ENCODE data around the gene CHRNA5.

Gene CHRNA5

DNA sequence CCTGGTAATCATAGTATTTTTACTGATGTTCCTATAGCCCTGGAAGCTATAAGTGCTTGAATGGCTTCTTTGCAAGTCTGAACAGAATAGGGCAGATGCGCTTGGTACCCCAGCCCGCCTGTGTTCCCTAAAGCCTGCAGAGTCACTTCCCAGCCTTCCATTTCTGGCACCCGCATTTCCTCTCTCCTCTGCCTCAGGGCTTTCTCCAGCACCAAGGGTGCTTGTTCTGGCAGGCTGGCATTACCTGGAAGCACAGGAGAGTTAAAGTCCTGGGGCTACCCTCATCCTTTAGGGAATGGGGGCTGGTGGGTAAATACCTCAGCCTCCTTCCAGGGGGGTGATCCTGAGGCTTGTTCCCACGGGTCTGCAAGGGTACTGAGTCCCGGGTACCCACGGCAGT is 62.9 kb downstream of the CHRNA5 start:
- Histone ChIP-seq H4K20me1 (ENCODE audit: insufficient read depth) (no peaks in the 10 kb centered on the region), H3K27me3 (ENCODE audit: insufficient read depth, low read depth) (no peaks in the 10 kb centered on the region), H3K4me2 (no peak overlapping the region), H3K4me3 (IDR thresholded peaks at IDR 0.05; ENCODE audit: insufficient read depth, low read depth, low read length) (no peak overlapping the region), H3K36me3 (ENCODE audit: insufficient read depth) (no peaks in the 10 kb centered on the region), H3K9ac (no peak overlapping the region), H2AFZ (ENCODE audit: low read depth) (no peak overlapping the region), H3K79me2 (ENCODE audit: insufficient read depth, low read depth) (no peaks in the 10 kb centered on the region), H3K4me1 (ENCODE audit: low read depth, poor library complexity, severe bottlenecking) (no peaks in the 10 kb centered on the region), H3K27ac (no peak overlapping the region)
- TF ChIP-seq, protein P1, sequence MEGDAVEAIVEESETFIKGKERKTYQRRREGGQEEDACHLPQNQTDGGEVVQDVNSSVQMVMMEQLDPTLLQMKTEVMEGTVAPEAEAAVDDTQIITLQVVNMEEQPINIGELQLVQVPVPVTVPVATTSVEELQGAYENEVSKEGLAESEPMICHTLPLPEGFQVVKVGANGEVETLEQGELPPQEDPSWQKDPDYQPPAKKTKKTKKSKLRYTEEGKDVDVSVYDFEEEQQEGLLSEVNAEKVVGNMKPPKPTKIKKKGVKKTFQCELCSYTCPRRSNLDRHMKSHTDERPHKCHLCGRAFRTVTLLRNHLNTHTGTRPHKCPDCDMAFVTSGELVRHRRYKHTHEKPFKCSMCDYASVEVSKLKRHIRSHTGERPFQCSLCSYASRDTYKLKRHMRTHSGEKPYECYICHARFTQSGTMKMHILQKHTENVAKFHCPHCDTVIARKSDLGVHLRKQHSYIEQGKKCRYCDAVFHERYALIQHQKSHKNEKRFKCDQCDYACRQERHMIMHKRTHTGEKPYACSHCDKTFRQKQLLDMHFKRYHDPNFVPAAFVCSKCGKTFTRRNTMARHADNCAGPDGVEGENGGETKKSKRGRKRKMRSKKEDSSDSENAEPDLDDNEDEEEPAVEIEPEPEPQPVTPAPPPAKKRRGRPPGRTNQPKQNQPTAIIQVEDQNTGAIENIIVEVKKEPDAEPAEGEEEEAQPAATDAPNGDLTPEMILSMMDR (conservative IDR thresholded peaks at IDR 0.05; ENCODE audit: low read depth, low read length), result no peak

DNA sequence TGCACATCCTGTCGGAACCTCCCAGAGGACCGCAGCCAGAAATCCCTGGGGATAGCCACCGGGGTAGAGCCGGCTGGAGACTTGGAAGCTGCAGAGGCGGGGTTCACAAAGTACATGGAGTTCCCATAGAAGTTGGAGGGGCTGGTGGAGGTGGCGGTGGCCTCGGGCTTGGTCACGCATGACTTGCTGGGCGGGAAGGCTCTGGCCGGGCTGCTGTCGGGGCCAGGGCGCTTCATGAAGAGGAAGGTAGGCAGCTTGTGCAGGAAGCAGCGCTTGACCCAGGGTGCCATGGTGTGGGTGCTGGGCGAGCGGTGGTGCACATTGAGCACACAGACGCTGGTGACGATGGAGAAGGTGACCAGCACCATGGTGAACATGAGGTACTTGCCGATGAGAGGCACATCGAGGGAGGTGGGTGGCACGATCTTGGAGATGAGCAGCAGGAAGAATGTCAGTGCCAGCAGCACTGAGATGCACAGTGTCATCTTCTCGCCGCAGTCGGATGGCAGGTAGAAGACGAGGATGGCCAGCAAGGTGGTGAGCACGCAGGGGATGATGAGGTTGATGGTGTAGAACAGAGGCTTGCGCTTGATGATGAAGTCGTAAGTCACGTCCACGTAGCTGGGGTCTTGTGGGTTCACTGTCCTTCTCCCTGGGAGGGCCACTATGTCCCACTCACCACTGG is 63.9 kb downstream of the CHRNA5 start:
- no peaks in the 10 kb centered on the region for H3K79me2 ChIP-seq (ENCODE audit: insufficient read depth, low read depth)
- H3K4me1 ChIP-seq (ENCODE audit: low read depth, poor library complexity, severe bottlenecking), result no peaks in the 10 kb centered on the region
- no peak overlapping the region for H3K27ac ChIP-seq
- TF ChIP-seq, protein P1 (conservative IDR thresholded peaks at IDR 0.05; ENCODE audit: low read depth, low read length), result no peak
- H3K4me2 ChIP-seq, result no peak overlapping the region
- no peak overlapping the region for H2AFZ ChIP-seq (ENCODE audit: low read depth)
- H3K27me3 ChIP-seq (ENCODE audit: insufficient read depth, low read depth), result no peaks in the 10 kb centered on the region
- no peak overlapping the region for H3K4me3 ChIP-seq (IDR thresholded peaks at IDR 0.05; ENCODE audit: insufficient read depth, low read depth, low read length)
- H4K20me1 ChIP-seq (ENCODE audit: insufficient read depth), result no peaks in the 10 kb centered on the region
- no peak overlapping the region for H3K9ac ChIP-seq
- no peaks in the 10 kb centered on the region for H3K36me3 ChIP-seq (ENCODE audit: insufficient read depth)

DNA sequence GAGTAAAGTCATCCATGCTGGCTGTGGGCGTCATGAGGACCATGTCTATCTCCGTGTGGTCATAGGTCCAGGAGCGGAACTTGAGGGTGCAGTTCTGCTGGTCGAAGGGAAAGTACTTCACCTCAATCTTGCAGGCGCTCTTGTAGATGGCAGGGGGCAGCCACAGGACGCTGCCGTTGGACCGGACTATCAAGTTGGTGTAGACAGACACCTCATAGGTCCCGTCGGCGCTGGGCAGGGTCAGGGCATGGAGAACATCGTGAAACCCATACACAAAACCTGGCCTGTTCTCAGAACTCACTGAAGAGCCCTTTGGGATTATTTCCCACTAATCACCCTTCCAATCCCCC is 64.4 kb downstream of the CHRNA5 start:
- H3K4me3 ChIP-seq (IDR thresholded peaks at IDR 0.05; ENCODE audit: insufficient read depth, low read depth, low read length), result no peak overlapping the region
- no peaks in the 10 kb centered on the region for H3K27me3 ChIP-seq (ENCODE audit: insufficient read depth, low read depth)
- no peaks in the 10 kb centered on the region for H3K79me2 ChIP-seq (ENCODE audit: insufficient read depth, low read depth)
- H2AFZ ChIP-seq (ENCODE audit: low read depth), result no peak overlapping the region
- H3K4me2 ChIP-seq, result no peak overlapping the region
- TF ChIP-seq, protein P1 (conservative IDR thresholded peaks at IDR 0.05; ENCODE audit: low read depth, low read length), result no peak
- H3K4me1 ChIP-seq (ENCODE audit: low read depth, poor library complexity, severe bottlenecking), result no peaks in the 10 kb centered on the region
- no peaks in the 10 kb centered on the region for H4K20me1 ChIP-seq (ENCODE audit: insufficient read depth)
- no peak overlapping the region for H3K27ac ChIP-seq
- H3K9ac ChIP-seq, result no peak overlapping the region
- H3K36me3 ChIP-seq (ENCODE audit: insufficient read depth), result no peaks in the 10 kb centered on the region

DNA sequence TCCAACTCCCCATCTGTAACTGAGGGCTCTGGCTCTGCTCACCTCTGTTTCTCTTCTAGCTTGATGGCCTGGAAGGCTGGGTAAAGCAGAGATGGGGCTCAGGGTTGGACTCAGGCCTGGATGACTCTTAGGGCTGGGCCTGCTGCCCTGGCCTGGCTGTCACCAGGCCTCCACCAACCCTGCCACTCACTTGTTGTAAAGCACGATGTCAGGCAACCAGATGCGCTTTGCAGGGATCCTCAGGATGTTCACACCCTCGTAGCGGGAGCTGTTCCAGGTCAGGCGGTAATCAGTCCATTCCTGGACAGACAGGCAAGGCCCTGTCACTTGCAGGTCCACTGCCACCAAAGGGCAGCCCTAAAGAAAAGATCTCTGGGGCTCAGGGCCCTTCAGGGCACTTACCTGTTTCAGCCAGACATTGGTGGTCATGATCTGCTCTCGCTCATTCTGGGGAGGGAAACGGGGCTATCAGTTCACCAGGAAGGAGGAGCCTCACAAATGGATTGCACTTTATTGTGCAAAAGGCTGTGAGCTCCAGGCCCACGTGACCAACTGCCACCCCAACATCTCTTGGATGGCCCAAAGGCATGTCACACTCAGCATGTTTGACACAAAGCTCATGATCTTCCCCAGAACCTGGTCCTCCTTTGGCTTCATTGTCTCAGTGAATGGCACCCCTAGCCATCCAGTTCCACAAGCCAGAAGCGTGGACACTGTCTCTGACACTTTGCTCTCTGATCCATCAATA is 65.7 kb downstream of the CHRNA5 start:
- Histone ChIP-seq H3K36me3 (ENCODE audit: insufficient read depth) (no peaks in the 10 kb centered on the region), H3K27me3 (ENCODE audit: insufficient read depth, low read depth) (no peaks in the 10 kb centered on the region), H4K20me1 (ENCODE audit: insufficient read depth) (no peaks in the 10 kb centered on the region), H3K9ac (no peak overlapping the region), H3K4me1 (ENCODE audit: low read depth, poor library complexity, severe bottlenecking) (no peaks in the 10 kb centered on the region), H3K27ac (no peak overlapping the region), H3K4me2 (no peak overlapping the region), H3K79me2 (ENCODE audit: insufficient read depth, low read depth) (no peaks in the 10 kb centered on the region), H2AFZ (ENCODE audit: low read depth) (no peak overlapping the region), H3K4me3 (IDR thresholded peaks at IDR 0.05; ENCODE audit: insufficient read depth, low read depth, low read length) (no peak overlapping the region)
- TF ChIP-seq, protein P1 (conservative IDR thresholded peaks at IDR 0.05; ENCODE audit: low read depth, low read length), result no peak

Measured in KMS-11 (cell line).